ENCODE measurements around the gene GJA3.

Gene GJA3

DNA sequence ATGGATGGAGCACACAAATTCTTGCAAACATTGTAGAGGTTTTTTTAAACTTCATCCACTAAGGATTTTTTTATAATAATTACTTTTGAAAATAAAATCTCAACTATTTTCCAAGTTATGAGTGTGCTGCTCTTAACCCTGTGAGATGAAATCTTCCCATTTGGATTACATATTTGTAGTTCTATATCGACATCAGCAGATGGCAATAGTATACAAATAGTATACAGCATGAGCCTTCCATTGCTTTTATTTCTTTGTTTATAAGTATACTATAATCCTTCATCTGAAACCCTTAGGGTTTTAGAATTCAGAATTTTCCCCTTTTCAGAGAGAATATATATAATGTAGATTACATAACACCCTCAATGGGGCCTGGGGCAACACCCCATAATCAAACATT lies 70.5 kb downstream of the GJA3 start:
- DNase-seq (ENCODE audit: low spot score) (no peak), FAIRE-seq (no peak)

Measured in urothelium cell line (cell line).